ENCODE measurements around the gene NNMT. TPM values are rescaled to one million over a fixed set of nuclear protein-coding genes. Genes with fewer than 3 reads are reported as not detected.

The NNMT gene
- total RNA-seq, 2 donors from 2014 or later: 59.3 to 63.2 TPM

DNA sequence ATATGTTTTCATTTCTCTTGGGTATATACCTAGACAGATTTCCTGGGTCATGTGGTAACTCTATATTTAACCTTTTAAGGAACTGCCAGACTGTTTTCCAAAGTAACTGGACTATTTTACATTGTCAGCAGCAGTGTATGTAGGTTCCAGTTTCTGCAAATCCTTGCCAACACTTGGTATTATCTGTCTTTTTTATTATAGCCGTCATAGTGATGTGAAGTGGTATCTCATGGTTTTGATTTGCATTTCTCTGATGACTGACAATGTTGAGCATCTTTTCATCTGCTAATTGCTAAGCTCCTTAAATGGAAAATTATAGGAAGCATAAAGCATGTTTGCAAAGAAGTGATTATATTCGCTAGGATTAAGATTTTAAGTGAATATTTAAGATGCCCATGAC lies 13.9 kb downstream of the NNMT start:
- intact Hi-C loops (cut with DNase I): no loop called here
- H3K4me3 ChIP-seq: no peak overlapping the region
- no peak for DNase-seq (ENCODE audit: low spot score)
- peaks cover 0 to 6% of the 10 kb centered on the region in 2 donors for H3K36me3 ChIP-seq
- H3K4me1 ChIP-seq (replicated peaks): no peaks in the 10 kb centered on the region
- H3K9me3 ChIP-seq: no peaks in the 10 kb centered on the region
- WGBS: 98% methylated on average over 2 of the region's 2 CpGs
- no peaks in the 10 kb centered on the region for H3K27me3 ChIP-seq (replicated peaks; ENCODE audit: insufficient read depth)
- TF ChIP-seq CTCF (IDR thresholded peaks at IDR 0.05) (no peak), POLR2AphosphoS5 (IDR thresholded peaks at IDR 0.05) (no peak), POLR2A (IDR thresholded peaks at IDR 0.05) (no peak)
- H3K27ac ChIP-seq: no peak overlapping the region

DNA sequence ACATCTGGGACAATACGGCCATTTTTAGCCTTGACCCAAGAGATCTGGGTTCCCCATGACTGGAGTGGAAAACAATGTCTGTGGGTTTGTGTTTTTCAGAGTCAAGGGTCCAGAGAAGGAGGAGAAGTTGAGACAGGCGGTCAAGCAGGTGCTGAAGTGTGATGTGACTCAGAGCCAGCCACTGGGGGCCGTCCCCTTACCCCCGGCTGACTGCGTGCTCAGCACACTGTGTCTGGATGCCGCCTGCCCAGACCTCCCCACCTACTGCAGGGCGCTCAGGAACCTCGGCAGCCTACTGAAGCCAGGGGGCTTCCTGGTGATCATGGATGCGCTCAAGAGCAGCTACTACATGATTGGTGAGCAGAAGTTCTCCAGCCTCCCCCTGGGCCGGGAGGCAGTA lies 15.7 kb downstream of the NNMT start:
- no peak for TF ChIP-seq POLR2AphosphoS5 (IDR thresholded peaks at IDR 0.05)
- no peak for TF ChIP-seq CTCF (IDR thresholded peaks at IDR 0.05)
- no peak for TF ChIP-seq POLR2A (IDR thresholded peaks at IDR 0.05)
- peaks cover 0 to 6% of the 10 kb centered on the region in 2 donors for H3K36me3 ChIP-seq
- H3K9me3 ChIP-seq: no peaks in the 10 kb centered on the region
- H3K4me3 ChIP-seq: no peak overlapping the region
- peaks cover 6% of the 10 kb centered on the region for H3K4me1 ChIP-seq (replicated peaks)
- WGBS: 98% methylated on average over 10 of the region's 10 CpGs
- intact Hi-C loops (cut with DNase I): no loop called here
- no peaks in the 10 kb centered on the region for H3K27me3 ChIP-seq (replicated peaks; ENCODE audit: insufficient read depth)
- no peak for DNase-seq (ENCODE audit: low spot score)
- no peak overlapping the region for H3K27ac ChIP-seq

DNA sequence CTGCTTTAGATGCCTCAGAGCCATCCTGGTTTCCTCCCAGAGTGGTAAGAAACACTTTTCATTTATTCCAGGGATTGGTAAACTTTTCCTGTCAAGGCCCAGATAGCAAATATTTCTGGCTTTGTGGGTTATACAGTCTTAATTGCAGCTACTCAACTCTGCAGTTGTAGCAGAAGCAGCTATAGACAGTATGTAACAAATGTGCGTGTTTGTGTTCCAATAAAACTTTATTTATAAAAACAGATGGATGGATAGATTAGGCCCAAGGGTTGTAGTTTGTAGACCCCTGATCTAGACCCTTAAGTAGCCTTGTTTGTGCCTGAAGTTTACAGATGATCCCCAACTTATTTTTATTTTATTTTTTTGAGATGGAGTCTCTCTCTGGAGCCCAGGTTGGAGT lies 17.9 kb downstream of the NNMT start:
- no peaks in the 10 kb centered on the region for H3K9me3 ChIP-seq
- no peaks in the 10 kb centered on the region for H3K27me3 ChIP-seq (replicated peaks; ENCODE audit: insufficient read depth)
- TF ChIP-seq POLR2A (IDR thresholded peaks at IDR 0.05): no peak
- TF ChIP-seq POLR2AphosphoS5 (IDR thresholded peaks at IDR 0.05): no peak
- TF ChIP-seq CTCF (IDR thresholded peaks at IDR 0.05): no peak
- H3K4me1 ChIP-seq (replicated peaks): peaks cover 6% of the 10 kb centered on the region
- WGBS: 83% methylated on average over 1 of the region's 1 CpG
- no peak overlapping the region for H3K4me3 ChIP-seq
- H3K27ac ChIP-seq: no peak overlapping the region
- DNase-seq (ENCODE audit: low spot score): no peak
- intact Hi-C loops (cut with DNase I): no loop called here
- H3K36me3 ChIP-seq: peaks cover 0 to 6% of the 10 kb centered on the region in 2 donors

GRCh38 chr11:114315749-114316368 lies 19.7 kb downstream of the NNMT start:
- intact Hi-C loops (cut with DNase I): no loop called here
- Histone ChIP-seq H3K36me3 (peaks cover 0 to 6% of the 10 kb centered on the region in 2 donors), H3K9me3 (no peaks in the 10 kb centered on the region), H3K27ac (peak overlapping the region; percentile 18 to 69), H3K4me1 (replicated peaks) (peaks cover 6% of the 10 kb centered on the region), H3K27me3 (replicated peaks; ENCODE audit: insufficient read depth) (no peaks in the 10 kb centered on the region), H3K4me3 (no peak overlapping the region)
- TF ChIP-seq CTCF (IDR thresholded peaks at IDR 0.05): no peak
- peak; percentile 78 for TF ChIP-seq POLR2AphosphoS5 (IDR thresholded peaks at IDR 0.05)
- WGBS: 7% methylated on average over 13 of the region's 13 CpGs
- DNase-seq (ENCODE audit: low spot score): peak; percentile 66

All from prostate gland (tissue), 2 donors.